WTC11 (cell line): ENCODE measurements around the gene PPME1. TPM values are rescaled to one million over a fixed set of nuclear protein-coding genes. Genes with fewer than 3 reads are reported as not detected.

Experiments
- ATAC-seq: fragments of 200-7000 bp; cut with Tn5 transposase; 2 replicates; pipeline ENCODE4 v1.10.0; 2021; ENCODE audit warnings: mild to moderate bottlenecking, moderate library complexity
- CTCF ChIA-PET: fragments of 300-600 bp; sonication (Branson Sonifier 250); formaldehyde crosslinking; loops from one replicate; lab custom pipeline; 2021; ENCODE audit warnings: antibody characterized with exemption; lab: Charles Lee
- POLR2A ChIA-PET: fragments of 350-600 bp; sonication (Branson Sonifier 250); formaldehyde crosslinking; loops from one replicate; lab custom pipeline; 2021; ENCODE audit warnings: antibody characterized with exemption; lab: Charles Lee
- DNase-seq: peaks from one replicate; pipeline ENCODE4 v3.0.0; 2021; ENCODE audit warnings: low spot score
- H3K27ac Mint-ChIP-seq: 2 replicates; pipeline ENCODE4 v1.8.0; 2021; ENCODE audit warnings: mixed read lengths
- H3K27me3 Mint-ChIP-seq: 2 replicates; pipeline ENCODE4 v1.8.0; 2021; ENCODE audit warnings: low read depth, mild to moderate bottlenecking, moderate library complexity, mixed read lengths
- H3K36me3 Mint-ChIP-seq: 2 replicates; pipeline ENCODE4 v1.8.0; 2021; ENCODE audit warnings: mixed read lengths
- H3K4me1 Mint-ChIP-seq: 2 replicates; pipeline ENCODE4 v1.8.0; 2022; ENCODE audit warnings: mixed read lengths
- H3K4me3 Mint-ChIP-seq: 2 replicates; pipeline ENCODE4 v1.8.0; 2021; ENCODE audit warnings: mild to moderate bottlenecking, moderate library complexity, mixed read lengths
- H3K9me3 Mint-ChIP-seq: 2 replicates; pipeline ENCODE4 v1.8.0; 2021; ENCODE audit warnings: mixed read lengths
- ARID4B ChIP-seq: sonication (generic); formaldehyde crosslinking; IDR thresholded peaks from 2 replicates; pipeline ENCODE4 v1.8.0; 2023; ENCODE audit warnings: missing genetic modification reagents, mild to moderate bottlenecking, borderline replicate concordance
- ATF1 ChIP-seq: sonication (generic); formaldehyde crosslinking; IDR thresholded peaks from 2 replicates; pipeline ENCODE4 v1.8.1; 2023; ENCODE audit warnings: mild to moderate bottlenecking, moderate library complexity, missing genetic modification reagents
- CREM ChIP-seq: sonication (generic); formaldehyde crosslinking; IDR thresholded peaks from 2 replicates; pipeline ENCODE4 v1.8.1; 2022; ENCODE audit warnings: mild to moderate bottlenecking, missing genetic modification reagents, moderate library complexity
- E2F5 ChIP-seq: sonication (generic); formaldehyde crosslinking; IDR thresholded peaks from 2 replicates; pipeline ENCODE4 v1.8.1; 2022; ENCODE audit warnings: mild to moderate bottlenecking, moderate library complexity, missing genetic modification reagents
- ELF4 ChIP-seq: sonication (generic); formaldehyde crosslinking; IDR thresholded peaks from 2 replicates; pipeline ENCODE4 v1.8.1; 2022; ENCODE audit warnings: low read depth, mild to moderate bottlenecking, moderate library complexity, missing genetic modification reagents
- EMX1 ChIP-seq: fragments of 250-450 bp; sonication (Bioruptor Pico); IDR thresholded peaks from 2 replicates; pipeline ENCODE4 v1.8.0; 2021; ENCODE audit warnings: mild to moderate bottlenecking
- ESRRA ChIP-seq: sonication (generic); formaldehyde crosslinking; IDR thresholded peaks from 2 replicates; pipeline ENCODE4 v1.8.1; 2022; ENCODE audit warnings: mild to moderate bottlenecking, missing genetic modification reagents, borderline replicate concordance
- GABPB1 ChIP-seq: sonication (generic); formaldehyde crosslinking; IDR thresholded peaks from 2 replicates; pipeline ENCODE4 v1.8.1; 2023; ENCODE audit warnings: mild to moderate bottlenecking, missing genetic modification reagents
- GTF2I ChIP-seq: fragments of 250-450 bp; sonication (Bioruptor Pico); conservative IDR thresholded peaks from 2 replicates; pipeline ENCODE4 v1.4.0; 2021; ENCODE audit warnings: mild to moderate bottlenecking
- NFYB ChIP-seq: sonication (generic); formaldehyde crosslinking; conservative IDR thresholded peaks from 2 replicates; pipeline ENCODE4 v1.8.0; 2022; ENCODE audit warnings: low read depth, missing genetic modification reagents
- SMAD3 ChIP-seq: sonication (generic); formaldehyde crosslinking; IDR thresholded peaks from 2 replicates; pipeline ENCODE4 v1.8.0; 2022; ENCODE audit warnings: missing genetic modification reagents, mild to moderate bottlenecking, borderline replicate concordance
- SOX15 ChIP-seq: fragments of 250-450 bp; sonication (Bioruptor Pico); IDR thresholded peaks from 2 replicates; pipeline ENCODE4 v1.9.0; 2021; ENCODE audit warnings: mild to moderate bottlenecking
- ZBTB21 ChIP-seq: sonication (generic); formaldehyde crosslinking; IDR thresholded peaks from 2 replicates; pipeline ENCODE4 v1.8.1; 2023; ENCODE audit warnings: mild to moderate bottlenecking, missing genetic modification reagents, borderline replicate concordance
- ZNF317 ChIP-seq: sonication (generic); formaldehyde crosslinking; IDR thresholded peaks from 2 replicates; pipeline ENCODE4 v1.8.1; 2023; ENCODE audit warnings: low read depth, mild to moderate bottlenecking, moderate library complexity, missing genetic modification reagents, borderline replicate concordance
- ZNF416 ChIP-seq: fragments of 250-450 bp; sonication (Bioruptor Pico); IDR thresholded peaks from 2 replicates; pipeline ENCODE4 v1.9.0; 2021; ENCODE audit warnings: mild to moderate bottlenecking, inconsistent platforms
- ZNF671 ChIP-seq: fragments of 250-450 bp; sonication (Bioruptor Pico); IDR thresholded peaks from 2 replicates; pipeline ENCODE4 v1.8.0; 2021; ENCODE audit warnings: mild to moderate bottlenecking
- total RNA-seq: library from RNA; stranded (reverse); gene quantifications from 3 replicates; pipeline ENCODE4 v1.2.3, GENCODE V29; 2021
- TF ChIP-seq, protein P1 (sequence below): sonication (generic); formaldehyde crosslinking; IDR thresholded peaks from 2 replicates; pipeline ENCODE4 v1.8.1; 2022; ENCODE audit warnings: low read depth, missing genetic modification reagents, borderline replicate concordance
- TF ChIP-seq, protein P2 (sequence below): sonication (generic); formaldehyde crosslinking; IDR thresholded peaks from 2 replicates; pipeline ENCODE4 v1.8.1; 2023; ENCODE audit warnings: mild to moderate bottlenecking, missing genetic modification reagents
- TF ChIP-seq, protein P3 (sequence below): sonication (generic); formaldehyde crosslinking; IDR thresholded peaks from 2 replicates; pipeline ENCODE4 v1.8.0; 2022; ENCODE audit warnings: mild to moderate bottlenecking, missing genetic modification reagents
- TF ChIP-seq, protein P4 (sequence below): fragments of 250-450 bp; sonication (Bioruptor Pico); IDR thresholded peaks from 2 replicates; pipeline ENCODE4 v1.9.0; 2021; ENCODE audit warnings: moderate library complexity, mild to moderate bottlenecking, inconsistent platforms, borderline replicate concordance
- TF ChIP-seq, protein P5 (sequence below): sonication (generic); formaldehyde crosslinking; IDR thresholded peaks from 2 replicates; pipeline ENCODE4 v1.8.1; 2022; ENCODE audit warnings: mild to moderate bottlenecking, missing genetic modification reagents, moderate library complexity, borderline replicate concordance

PPME1 gene
- total RNA-seq, 1 experiment from 2014 or later: 42.5 TPM

DNA sequence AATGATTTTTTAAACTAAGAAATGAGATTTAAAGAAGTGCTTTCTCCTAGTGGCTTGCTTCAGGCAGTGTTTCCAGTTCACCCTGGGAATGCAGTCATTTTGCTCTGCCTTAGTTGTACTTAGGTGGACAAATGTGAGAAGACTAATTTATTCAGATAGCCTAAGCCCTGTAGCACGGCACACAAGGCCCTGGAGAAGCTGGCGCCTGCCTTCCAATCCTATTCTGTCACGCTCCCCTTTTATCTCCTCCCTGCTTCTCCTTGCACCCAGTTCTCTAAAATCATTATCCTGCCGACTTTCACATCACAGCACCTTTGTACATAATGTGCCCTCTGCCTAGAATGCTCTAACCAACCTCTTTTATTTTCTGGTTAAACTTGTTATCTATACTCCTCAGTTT lies 64.0 kb downstream of the PPME1 start:
- no peak for ATAC-seq

GRCh38 chr11:74237541-74237940 lies 66.5 kb downstream of the PPME1 start:
- peaks cover 25% of the 10 kb centered on the region for H3K36me3 Mint-ChIP-seq
- CTCF ChIA-PET: no interaction called here
- POLR2A ChIA-PET: no interaction called here
- H3K4me3 Mint-ChIP-seq: no peak overlapping the region
- H3K9me3 Mint-ChIP-seq: no peaks in the 10 kb centered on the region
- DNase-seq (no peak), ATAC-seq (no peak)
- H3K4me1 Mint-ChIP-seq: no peaks in the 10 kb centered on the region
- H3K27ac Mint-ChIP-seq: no peak overlapping the region
- H3K27me3 Mint-ChIP-seq: no peaks in the 10 kb centered on the region
- TF ChIP-seq, protein P1, sequence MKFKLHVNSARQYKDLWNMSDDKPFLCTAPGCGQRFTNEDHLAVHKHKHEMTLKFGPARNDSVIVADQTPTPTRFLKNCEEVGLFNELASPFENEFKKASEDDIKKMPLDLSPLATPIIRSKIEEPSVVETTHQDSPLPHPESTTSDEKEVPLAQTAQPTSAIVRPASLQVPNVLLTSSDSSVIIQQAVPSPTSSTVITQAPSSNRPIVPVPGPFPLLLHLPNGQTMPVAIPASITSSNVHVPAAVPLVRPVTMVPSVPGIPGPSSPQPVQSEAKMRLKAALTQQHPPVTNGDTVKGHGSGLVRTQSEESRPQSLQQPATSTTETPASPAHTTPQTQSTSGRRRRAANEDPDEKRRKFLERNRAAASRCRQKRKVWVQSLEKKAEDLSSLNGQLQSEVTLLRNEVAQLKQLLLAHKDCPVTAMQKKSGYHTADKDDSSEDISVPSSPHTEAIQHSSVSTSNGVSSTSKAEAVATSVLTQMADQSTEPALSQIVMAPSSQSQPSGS (CRISPR knock-in tag): no peak
- TF ChIP-seq ZNF416 (no peak), EMX1 (CRISPR knock-in tag) (no peak), NFYB (CRISPR knock-in tag) (no peak), GTF2I (CRISPR knock-in tag) (no peak), ATF1 (CRISPR knock-in tag) (no peak), CREM (CRISPR knock-in tag) (no peak), ZNF317 (CRISPR knock-in tag) (no peak), E2F5 (CRISPR knock-in tag) (no peak), ZNF671 (CRISPR knock-in tag) (no peak)
- TF ChIP-seq, protein P2, sequence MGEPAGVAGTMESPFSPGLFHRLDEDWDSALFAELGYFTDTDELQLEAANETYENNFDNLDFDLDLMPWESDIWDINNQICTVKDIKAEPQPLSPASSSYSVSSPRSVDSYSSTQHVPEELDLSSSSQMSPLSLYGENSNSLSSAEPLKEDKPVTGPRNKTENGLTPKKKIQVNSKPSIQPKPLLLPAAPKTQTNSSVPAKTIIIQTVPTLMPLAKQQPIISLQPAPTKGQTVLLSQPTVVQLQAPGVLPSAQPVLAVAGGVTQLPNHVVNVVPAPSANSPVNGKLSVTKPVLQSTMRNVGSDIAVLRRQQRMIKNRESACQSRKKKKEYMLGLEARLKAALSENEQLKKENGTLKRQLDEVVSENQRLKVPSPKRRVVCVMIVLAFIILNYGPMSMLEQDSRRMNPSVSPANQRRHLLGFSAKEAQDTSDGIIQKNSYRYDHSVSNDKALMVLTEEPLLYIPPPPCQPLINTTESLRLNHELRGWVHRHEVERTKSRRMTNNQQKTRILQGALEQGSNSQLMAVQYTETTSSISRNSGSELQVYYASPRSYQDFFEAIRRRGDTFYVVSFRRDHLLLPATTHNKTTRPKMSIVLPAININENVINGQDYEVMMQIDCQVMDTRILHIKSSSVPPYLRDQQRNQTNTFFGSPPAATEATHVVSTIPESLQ (CRISPR knock-in tag): no peak

More for the DNA sequence above, 64.0 kb downstream of the PPME1 start:
- CTCF ChIA-PET: no interaction called here
- no peak for TF ChIP-seq ESRRA (CRISPR knock-in tag)
- TF ChIP-seq, protein P3, sequence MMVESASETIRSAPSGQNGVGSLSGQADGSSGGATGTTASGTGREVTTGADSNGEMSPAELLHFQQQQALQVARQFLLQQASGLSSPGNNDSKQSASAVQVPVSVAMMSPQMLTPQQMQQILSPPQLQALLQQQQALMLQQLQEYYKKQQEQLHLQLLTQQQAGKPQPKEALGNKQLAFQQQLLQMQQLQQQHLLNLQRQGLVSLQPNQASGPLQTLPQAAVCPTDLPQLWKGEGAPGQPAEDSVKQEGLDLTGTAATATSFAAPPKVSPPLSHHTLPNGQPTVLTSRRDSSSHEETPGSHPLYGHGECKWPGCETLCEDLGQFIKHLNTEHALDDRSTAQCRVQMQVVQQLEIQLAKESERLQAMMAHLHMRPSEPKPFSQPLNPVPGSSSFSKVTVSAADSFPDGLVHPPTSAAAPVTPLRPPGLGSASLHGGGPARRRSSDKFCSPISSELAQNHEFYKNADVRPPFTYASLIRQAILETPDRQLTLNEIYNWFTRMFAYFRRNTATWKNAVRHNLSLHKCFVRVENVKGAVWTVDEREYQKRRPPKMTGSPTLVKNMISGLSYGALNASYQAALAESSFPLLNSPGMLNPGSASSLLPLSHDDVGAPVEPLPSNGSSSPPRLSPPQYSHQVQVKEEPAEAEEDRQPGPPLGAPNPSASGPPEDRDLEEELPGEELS (CRISPR knock-in tag): no peak
- no peak for TF ChIP-seq ELF4
- no peak for TF ChIP-seq SOX15 (CRISPR knock-in tag)
- TF ChIP-seq, protein P4, sequence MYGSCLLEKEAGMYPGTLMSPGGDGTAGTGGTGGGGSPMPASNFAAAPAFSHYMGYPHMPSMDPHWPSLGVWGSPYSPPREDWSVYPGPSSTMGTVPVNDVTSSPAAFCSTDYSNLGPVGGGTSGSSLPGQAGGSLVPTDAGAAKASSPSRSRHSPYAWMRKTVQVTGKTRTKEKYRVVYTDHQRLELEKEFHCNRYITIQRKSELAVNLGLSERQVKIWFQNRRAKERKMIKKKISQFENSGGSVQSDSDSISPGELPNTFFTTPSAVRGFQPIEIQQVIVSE (CRISPR knock-in tag): no peak
- no peak for TF ChIP-seq GABPB1 (CRISPR knock-in tag)
- TF ChIP-seq, protein P5, sequence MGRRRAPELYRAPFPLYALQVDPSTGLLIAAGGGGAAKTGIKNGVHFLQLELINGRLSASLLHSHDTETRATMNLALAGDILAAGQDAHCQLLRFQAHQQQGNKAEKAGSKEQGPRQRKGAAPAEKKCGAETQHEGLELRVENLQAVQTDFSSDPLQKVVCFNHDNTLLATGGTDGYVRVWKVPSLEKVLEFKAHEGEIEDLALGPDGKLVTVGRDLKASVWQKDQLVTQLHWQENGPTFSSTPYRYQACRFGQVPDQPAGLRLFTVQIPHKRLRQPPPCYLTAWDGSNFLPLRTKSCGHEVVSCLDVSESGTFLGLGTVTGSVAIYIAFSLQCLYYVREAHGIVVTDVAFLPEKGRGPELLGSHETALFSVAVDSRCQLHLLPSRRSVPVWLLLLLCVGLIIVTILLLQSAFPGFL: no peak
- no peak for TF ChIP-seq SMAD3
- no peak for TF ChIP-seq ARID4B (CRISPR knock-in tag)
- no peak for TF ChIP-seq ZBTB21
- no peak overlapping the region for H3K4me3 Mint-ChIP-seq
- H3K27me3 Mint-ChIP-seq: no peaks in the 10 kb centered on the region
- POLR2A ChIA-PET: no interaction called here
- DNase-seq: no peak
- H3K9me3 Mint-ChIP-seq: no peaks in the 10 kb centered on the region
- no peak overlapping the region for H3K27ac Mint-ChIP-seq
- H3K36me3 Mint-ChIP-seq: peaks cover 24% of the 10 kb centered on the region
- H3K4me1 Mint-ChIP-seq: no peaks in the 10 kb centered on the region
